Measurements from ENCODE around the gene ACSL1.

GRCh38 chr4:184715526-184715925 lies 110.2 kb downstream of the ACSL1 start:
- TF ChIP-seq CTCF (IDR thresholded peaks at IDR 0.05; ENCODE audit: low read depth, low read length) (no peak), POLR2A (IDR thresholded peaks at IDR 0.05; ENCODE audit: extremely low read depth, insufficient read length) (no peak)

Data from NB4 (cell line).